GM18526 (cell line): ENCODE measurements around the gene NT5DC2.

ENCODE experiments used
- POLR2A ChIP-seq: IDR thresholded peaks from 3 replicates; pipeline ENCODE4 v1.6.1; 2011; ENCODE audit not compliant: insufficient read length; ENCODE audit errors: extremely low read depth

NT5DC2 gene

DNA sequence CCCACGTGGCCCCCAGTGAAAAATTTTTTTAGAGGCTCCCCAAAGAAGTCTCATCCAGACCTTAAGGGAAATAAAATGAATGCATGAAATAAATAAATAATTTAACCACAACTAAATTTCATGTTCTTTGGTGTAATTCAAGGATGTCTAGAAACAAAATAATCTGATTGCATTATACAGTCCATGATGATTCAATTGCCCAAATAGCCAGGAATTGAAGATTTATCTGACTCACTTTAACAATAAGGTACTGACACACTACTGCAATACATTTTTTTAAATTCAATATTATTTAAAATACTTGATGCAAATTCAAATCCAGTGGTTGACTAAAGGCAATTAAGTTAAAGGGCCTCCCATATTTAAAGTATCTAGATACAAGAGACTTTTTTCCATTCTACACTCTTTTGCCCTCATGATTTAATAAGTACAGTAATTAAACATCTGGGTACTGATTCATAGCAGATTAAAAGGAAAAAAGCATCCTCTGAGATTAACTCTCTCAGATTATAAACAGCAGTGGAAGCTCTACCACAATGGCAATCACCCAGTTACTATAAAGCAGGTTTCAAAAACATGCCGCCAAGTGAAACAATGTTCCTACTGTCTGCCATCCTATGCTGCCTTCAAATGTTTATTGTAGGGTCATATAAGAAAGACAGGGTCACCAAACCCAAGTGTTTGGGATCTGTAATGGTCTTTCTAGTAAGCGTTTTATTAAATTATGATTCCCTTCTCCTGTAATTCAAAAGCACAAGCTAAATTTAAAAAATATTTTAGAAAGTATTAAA lies 12.6 kb upstream of the NT5DC2 start:
- TF ChIP-seq POLR2A, result no peak

DNA sequence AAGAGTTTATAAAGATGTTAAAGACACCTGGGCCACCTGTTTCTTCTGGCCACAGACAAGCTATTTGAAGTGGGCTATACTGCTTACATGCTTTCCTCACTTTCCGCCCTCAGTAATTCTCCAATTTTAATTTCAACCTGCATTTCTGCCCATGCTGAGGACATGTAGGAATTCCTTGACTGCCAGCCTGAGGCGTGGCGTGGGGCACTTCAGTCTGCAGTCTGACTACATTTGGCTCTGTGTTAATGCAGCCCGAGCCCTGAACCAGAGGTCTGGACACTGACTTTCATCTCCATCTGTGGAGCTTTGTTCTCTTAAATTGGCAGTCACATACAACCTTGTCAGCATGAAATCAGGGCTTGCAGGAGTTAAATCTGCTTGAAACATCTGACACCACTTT lies 11.3 kb upstream of the NT5DC2 start:
- no peak for TF ChIP-seq POLR2A

DNA sequence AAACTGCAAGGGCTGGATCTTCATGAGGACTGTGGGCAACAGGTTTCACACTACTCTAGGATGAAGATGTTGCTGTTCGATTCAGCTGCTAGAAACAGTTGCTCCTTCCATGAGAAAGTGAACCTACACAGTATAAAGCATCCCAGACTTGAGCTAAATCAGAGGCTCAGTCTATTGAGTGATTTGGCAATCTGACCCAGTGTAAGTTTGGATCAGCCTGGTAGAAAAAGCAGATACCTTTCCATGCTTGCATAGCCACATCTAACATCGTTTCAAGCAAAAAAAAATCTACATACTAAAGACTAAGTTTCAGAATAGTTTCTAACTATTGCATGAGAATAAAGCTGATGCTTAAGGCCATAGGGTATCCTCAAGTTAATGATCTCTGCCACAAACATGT lies 7.4 kb upstream of the NT5DC2 start:
- TF ChIP-seq POLR2A, result no peak

DNA sequence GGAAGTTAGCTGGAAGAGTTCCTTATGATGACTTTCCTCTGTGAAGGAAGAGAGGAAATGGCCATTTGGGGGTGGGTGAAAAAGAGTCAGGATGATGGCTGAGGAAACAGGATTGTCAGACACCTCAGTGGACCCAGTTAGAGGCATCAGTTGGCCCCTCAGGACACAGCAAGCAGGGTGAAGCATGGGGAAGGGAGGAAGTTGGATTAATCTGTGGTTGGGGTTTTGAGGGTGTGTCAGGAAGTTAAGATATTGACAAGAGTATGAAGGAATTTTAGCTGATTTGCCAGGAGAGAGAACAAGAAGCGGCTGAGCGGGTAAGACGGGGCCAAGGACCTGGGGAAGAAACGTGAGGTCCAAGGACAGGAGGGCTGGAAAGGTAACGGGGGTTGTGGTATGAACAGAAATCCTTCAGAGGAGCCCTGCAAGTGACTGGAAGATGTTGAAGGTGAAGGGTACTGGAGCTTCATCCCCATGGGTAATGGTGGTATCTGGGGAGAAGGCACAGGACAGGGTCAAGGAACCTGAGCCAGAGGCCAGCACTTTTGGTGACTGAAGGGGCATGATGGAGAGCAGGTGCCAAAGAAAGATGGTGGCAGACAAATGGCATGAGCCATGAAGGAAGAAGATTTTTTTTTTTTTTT lies 5.5 kb upstream of the NT5DC2 start:
- no peak for TF ChIP-seq POLR2A

DNA sequence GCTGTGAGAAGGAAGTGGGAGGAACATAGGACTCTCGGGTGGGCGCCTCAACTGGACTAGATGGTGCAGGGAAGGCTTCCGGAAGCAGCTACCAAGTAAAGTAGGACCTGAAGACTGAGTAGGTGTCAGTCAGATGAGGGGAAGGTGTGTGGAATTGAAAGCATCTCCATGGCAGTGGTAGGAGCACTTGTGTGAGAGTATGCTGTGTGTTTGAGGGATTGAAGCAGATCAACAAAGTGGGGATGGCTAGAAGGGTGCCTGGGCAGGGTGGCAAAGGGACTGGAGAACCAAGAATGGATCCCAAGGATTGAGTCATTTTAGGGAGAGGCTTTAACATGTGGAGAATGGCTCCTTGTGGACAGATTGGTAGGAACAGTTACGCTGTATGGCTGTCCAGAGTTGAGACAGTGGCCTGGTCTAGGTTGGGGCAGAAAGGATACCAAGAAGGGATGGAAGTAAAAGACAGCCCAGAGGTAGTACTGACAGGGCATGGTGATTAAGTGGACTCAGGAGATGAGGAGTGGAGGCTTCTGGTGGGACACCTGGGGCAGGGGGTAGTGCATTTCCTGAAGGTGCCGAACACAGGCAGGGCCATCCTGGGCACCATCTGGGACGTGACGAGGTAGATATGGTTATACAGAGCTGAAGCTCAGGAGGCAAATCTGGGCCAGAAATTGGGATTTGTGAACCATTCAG lies 4.2 kb upstream of the NT5DC2 start:
- TF ChIP-seq POLR2A, result no peak

DNA sequence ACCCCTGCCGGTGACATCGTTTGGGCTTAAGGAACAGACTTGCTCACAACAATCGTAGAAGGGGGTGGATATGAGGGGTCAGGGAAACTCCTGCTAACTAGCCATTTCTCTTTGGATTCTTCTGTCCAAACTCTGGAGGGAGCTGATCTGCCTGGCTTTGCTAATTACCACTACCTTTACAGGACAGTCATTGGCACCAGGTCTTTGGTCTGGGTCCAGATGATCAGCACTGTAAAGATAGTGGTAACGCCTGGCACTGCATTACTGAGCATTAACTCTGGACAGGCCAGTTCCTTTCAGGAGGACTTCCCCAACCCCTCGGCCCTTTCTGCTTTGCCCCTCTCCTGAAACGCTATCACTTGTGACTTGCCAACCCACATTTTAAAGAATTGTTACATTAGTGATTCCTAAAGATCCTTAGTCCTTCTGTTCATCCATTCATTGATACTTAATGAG lies 3.5 kb upstream of the NT5DC2 start:
- TF ChIP-seq POLR2A, result no peak

DNA sequence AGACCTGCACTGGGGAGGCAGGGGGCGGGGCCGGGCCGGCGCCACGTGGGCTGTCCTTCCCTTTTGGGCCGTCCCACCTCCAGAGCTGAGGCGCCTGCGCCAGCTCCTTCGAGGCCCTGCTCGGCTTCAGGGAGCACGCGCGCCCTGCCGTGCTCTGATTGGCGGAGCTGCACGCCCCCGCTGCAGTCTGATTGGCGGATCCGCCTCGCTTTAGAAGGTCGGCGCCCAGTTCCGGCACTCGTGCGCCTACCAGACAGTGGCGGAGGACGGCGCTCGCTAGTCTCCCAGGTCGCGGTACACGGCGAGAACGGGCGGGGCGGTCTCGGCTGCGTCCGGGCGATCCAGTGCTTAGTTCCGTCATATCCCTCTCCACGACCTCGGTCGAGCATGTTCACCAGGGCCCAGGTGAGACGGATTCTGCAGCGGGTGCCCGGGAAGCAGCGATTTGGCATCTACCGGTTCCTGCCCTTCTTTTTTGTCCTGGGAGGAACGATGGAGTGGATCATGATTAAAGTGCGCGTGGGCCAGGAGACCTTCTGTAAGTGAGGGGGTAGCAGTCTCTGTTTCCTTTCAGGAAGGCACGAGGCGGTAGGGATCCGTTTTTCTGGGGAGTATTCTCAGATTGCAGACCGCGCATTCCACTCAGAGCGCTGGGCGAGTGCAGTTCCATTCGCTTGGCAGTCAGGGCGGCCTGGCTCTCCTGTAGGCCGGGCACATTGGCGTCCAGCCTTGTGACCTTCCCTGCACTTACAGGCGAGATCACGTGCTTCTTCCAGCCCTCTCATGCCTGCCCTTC lies 2.9 kb upstream of the NT5DC2 start, which contains the start of gene UQCC5:
UQCC5 (plus strand) TSS at position 237 of the 796 bp plus-strand sequence; CDS start at position 388, 151 bp downstream.
- TF ChIP-seq POLR2A, result peak; percentile 99

DNA sequence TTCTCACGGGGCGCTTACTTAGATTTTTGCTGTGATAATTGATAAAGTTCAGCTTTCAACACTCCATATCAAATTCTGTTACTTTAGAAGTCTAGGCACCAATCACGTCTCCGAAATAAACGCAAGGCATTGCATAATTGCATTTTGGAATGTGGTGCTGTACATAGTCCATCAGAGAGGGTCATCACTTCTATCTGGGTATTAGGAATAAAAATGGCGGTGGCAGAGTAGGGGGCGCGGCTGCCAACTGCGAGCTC lies 2.4 kb upstream of the NT5DC2 start:
- no peak for TF ChIP-seq POLR2A

DNA sequence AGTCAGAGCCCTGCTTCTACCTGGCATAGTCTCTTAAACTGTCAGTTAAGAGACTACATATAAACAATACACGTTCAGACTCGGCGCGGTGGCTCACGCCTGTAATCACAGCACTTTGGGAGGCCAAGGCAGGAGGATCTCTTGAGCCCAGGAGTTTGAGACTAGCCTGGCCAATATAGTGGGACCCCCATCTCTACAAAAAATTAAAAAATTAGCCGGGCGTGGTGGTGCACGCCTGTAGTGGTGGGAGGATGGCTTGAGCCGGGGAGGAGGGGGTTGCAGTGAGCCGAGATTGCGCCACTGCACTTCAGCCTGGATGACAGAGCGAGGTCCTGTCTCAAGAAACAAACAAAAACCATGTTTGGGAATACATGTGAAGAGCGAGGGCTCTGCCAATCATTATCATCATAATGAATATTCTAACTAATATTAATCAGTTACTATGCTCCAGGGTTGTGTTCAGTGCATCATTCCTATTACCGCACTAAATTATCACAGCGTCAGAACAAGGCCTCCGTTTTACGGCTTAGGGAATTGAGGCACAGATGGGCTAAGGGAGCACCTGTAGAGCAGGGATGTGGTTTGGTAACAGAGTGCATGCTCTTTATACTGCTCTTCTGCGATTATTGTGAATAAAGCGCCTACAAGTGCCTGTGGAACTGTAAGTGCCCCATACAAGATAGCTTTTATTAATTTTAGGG lies 1.9 kb upstream of the NT5DC2 start:
- no peak for TF ChIP-seq POLR2A

DNA sequence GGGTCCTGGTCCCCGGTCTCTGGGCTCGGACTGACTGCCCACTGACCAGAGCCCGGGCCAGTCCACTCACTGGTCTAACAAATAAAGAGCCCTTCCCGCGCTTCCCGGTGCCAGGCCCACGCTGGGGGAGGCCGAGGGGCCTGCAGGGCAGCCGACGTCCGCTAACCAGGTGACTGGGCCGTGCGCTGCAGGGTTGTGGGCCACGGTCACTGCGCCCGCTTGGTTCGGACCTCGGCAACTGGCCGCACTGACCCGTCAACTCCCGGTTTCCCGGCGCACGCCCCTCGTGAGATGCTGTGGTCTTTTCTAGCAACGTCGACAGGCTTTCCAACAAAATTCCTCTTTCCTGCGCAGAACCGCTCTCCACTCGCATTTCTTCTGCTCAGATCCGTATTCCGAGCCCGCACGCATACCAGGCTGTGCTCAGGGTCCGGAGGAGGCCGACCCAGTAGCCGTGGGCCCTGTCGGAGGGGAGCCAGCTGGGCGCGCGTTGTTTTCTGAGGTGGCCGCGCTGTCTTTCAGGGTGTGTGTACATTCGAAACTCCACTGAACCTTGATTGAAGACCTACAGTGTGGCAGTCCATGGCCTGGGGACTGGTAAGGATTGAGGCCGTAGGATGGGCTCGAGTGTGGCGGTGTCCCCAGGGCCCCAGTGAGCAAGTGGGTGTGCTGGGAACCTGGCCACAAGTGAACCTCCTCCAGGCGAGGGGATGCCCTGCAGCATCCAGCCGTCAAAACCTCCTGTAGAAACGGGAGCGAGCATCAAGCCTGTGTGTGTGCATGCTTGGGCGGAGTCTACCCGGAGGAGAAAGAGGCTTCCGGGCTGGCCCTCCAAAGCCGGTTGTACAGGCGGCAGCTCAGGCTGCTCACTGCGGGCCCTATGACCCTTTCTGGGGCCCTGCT lies 875 bp upstream of the NT5DC2 start:
- TF ChIP-seq POLR2A, result no peak

DNA sequence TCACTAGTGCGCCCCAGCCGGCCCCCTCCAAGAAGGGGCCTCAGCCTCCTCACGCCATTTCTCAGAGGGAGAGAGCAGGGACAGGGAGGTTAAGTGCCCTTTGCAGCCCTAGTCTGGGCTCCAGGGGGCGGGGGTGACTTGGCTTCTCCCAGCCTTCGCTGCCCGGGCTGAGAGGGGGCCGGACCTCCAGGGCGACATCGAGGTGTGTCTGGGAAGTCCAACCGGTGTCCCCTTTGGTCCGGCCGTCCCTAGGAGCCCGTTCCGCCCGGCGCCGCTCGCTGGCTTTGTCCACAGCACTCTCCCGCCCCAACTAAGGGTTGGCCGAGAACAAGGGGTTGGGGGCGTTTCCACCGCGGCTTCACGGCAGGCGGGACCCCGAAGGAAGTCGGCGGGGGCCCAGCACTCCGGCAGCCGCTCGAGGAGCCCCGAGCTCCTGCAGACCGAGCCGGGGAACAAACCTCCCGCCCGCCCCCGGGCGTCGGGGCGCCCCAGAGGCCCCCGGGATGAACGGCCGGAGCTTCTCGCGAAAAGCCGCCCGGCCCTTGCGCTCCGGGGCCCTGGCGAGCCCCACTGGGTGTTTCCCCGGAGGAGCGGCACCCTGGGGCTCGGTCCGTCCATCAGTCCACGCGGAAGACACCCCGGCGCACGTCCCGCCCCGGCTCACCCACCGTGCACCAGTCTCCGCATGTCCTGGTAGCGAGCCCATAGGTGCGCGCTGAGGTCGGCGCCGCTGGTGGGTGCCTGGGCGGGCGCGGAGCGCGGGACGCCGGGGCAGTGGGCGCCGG lies 627 bp downstream of the NT5DC2 start:
- TF ChIP-seq POLR2A, result no peak

DNA sequence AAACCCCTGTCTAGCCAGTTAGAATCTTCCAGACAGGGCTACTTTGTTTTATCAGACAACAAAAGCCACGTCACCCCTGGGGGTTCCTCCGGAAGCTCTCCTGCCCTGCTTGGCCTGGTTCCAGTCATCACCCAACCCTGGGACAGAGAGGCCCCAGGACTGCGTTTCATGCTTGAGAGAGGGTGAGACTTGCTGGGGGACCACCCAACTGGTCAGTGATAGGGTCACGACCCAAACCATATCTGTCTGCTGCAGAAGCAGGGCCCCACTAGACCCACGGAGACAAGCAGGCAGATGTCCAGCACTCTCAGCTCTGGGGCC lies 1.2 kb downstream of the NT5DC2 start:
- TF ChIP-seq POLR2A, result no peak

DNA sequence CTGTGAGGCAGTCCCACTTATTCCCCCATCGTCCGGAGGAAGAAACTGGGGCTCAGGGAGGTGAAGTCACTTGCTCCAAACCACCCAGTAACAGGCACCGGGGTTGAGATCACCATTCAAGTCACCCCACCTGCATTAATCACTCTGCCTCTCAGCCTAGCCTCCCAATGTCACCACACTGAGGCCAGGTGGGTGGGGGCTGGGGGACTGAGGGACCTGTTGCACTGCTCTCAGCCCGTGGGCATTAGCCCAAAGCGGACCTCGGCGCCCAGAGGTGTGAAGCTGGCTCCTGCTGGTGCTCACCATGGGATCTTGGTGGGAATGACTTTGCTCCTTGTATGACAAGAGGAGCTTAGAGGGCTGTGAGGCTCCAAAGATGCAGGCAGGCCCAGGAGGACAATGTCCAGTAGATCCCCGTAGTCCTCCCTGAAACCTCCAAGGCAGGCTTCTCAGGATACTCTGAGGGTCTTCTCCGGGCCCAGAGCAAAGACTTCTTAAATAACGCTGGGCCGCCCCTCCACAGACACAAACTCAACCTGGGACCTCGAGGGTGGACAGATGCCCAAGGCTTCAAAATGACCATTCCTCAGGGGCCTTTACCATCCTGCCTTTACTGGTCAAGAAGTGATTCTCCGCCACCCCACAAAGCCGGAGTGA lies 1.7 kb downstream of the NT5DC2 start:
- TF ChIP-seq POLR2A, result no peak
